ENCODE measurements around the gene C17orf58. TPM values are rescaled to one million over a fixed set of nuclear protein-coding genes. Genes with fewer than 3 reads are reported as not detected.

C17orf58 gene
- polyA plus RNA-seq, 1 of the 3 experiments (the other 2 are of a cell fraction) = 21.2 TPM

GRCh38 chr17:68035523-68036303, 39.4 kb upstream of the C17orf58 start, which contains the start of gene KPNA2 (continued):
- TF ChIP-seq USF1 (IDR thresholded peaks at IDR 0.05; ENCODE audit: borderline replicate concordance, low read depth) (peak; percentile 48), REST (IDR thresholded peaks at IDR 0.05; ENCODE audit: low read depth, low read length) (peak; percentile 42; the same call in 1 of the 2 replicates), TAF1 (IDR thresholded peaks at IDR 0.05; ENCODE audit: borderline replicate concordance, low read depth, low read length) (peak; percentile 94)

GRCh38 chr17:68035131-68035522, 38.9 kb upstream of the C17orf58 start:
- POLR2A ChIA-PET = interaction anchor here (0.6 to 2.4 kb wide), 2 partner anchors 15 to 177 kb away, joined by 10 to 21 read pairs; no protein-coding TSS in a partner anchor
- H3K4me2 ChIP-seq = peak overlapping the region; percentile 63; the same call in 1 of the 2 replicates
- H3K27me3 ChIP-seq (ENCODE audit: insufficient read depth) = no peaks in the 10 kb centered on the region
- H3K79me2 ChIP-seq (ENCODE audit: insufficient read depth) = peaks cover 46% of the 10 kb centered on the region
- H3K4me3 ChIP-seq (ENCODE audit: low read depth in 2 of 2, low read length in 1 of 2) = peak overlapping the region; percentile 9 to 21; a peak in 2 of 4 replicates
- H4K20me1 ChIP-seq (ENCODE audit: insufficient read depth) = peaks cover 21% of the 10 kb centered on the region; the same call in 1 of the 2 replicates
- peaks cover 17 to 29% of the 10 kb centered on the region in 2 experiments for H3K36me3 ChIP-seq (replicated peaks in 1 of 2; ENCODE audit: control insufficient read depth in 1 of 2, insufficient read depth in 2 of 2, low read length in 1 of 2)
- H3F3A ChIP-seq (replicated peaks; ENCODE audit: insufficient read depth) = peaks cover 4% of the 10 kb centered on the region
- H3K4me1 ChIP-seq (ENCODE audit: control insufficient read depth in 1 of 2, insufficient read depth in 2 of 2, low read depth in 1 of 2, low read length in 1 of 2) = peaks cover 2 to 8% of the 10 kb centered on the region in 2 experiments; a peak in 3 of 4 replicates
- no peak for DNase-seq
- H3K9me2 ChIP-seq = no peaks in the 10 kb centered on the region
- WGBS (ENCODE audit: low lambda C conversion rate) = 5% methylated on average over 21 of the region's 27 CpGs
- CTCF ChIA-PET = interaction anchor here (2.4 kb wide), 1 partner anchor 13 kb away, joined by 5 read pairs; no protein-coding TSS in a partner anchor
- H3K27ac ChIP-seq (ENCODE audit: low read depth in 2 of 2, low read length in 1 of 2) = peak overlapping the region; percentile 16 to 48; a peak in 2 of 4 replicates
- TF ChIP-seq TCF12 (IDR thresholded peaks at IDR 0.05) (peak; percentile 12; the same call in 1 of the 2 replicates), FOSL2 (IDR thresholded peaks at IDR 0.05; ENCODE audit: borderline replicate concordance, low read depth) (no peak), ELF1 (IDR thresholded peaks at IDR 0.05) (no peak), MAX (IDR thresholded peaks at IDR 0.05; ENCODE audit: low read depth) (peak; percentile 58), EZH2phosphoT487 (IDR thresholded peaks at IDR 0.05; ENCODE audit: borderline replicate concordance, low read depth) (no peak), MEF2A (IDR thresholded peaks at IDR 0.05; ENCODE audit: borderline replicate concordance, low read depth) (no peak)
- H3K9ac ChIP-seq = no peak overlapping the region
- H3K9me3 ChIP-seq = no peaks in the 10 kb centered on the region
- peak overlapping the region; percentile 79 for H2AFZ ChIP-seq (ENCODE audit: low read depth)
